ENCODE measurements around the gene GNRH2.
"Not testable (repeated sequence)": the region's sequence is repeated elsewhere in the genome, so short reads cannot be mapped to it uniquely, and the experiment has no call there.

The GNRH2 gene

GRCh38 chr20:3010985-3011723 lies 32.3 kb upstream of the GNRH2 start:
- no CpG with 5 or more reads among the region's 1 CpG for WGBS (ENCODE audit: extremely low coverage, insufficient coverage, low lambda C conversion rate)
- H4K5ac ChIP-seq (ENCODE audit: low read length), result no peak overlapping the region
- no peaks in the 10 kb centered on the region for H3K79me1 ChIP-seq (ENCODE audit: low read length)
- H2BK120ac ChIP-seq (ENCODE audit: low read depth, low read length), result no peak overlapping the region
- no peak overlapping the region for H3K4me3 ChIP-seq (ENCODE audit: low read length)
- no peak overlapping the region for H3K18ac ChIP-seq (ENCODE audit: low read length)
- no peak overlapping the region for H3K23ac ChIP-seq (ENCODE audit: low read length)
- no peak overlapping the region for H2BK5ac ChIP-seq (ENCODE audit: low read length)
- no peak overlapping the region for H3K9ac ChIP-seq (ENCODE audit: low read length)
- no peak for DNase-seq
- no peak overlapping the region for H2BK15ac ChIP-seq (replicated peaks; ENCODE audit: low read depth)
- H3K4me1 ChIP-seq (ENCODE audit: control insufficient read depth, low read depth, low read length), result no peaks in the 10 kb centered on the region
- no peak overlapping the region for H3K4ac ChIP-seq (ENCODE audit: low read depth, low read length)
- no peaks in the 10 kb centered on the region for H3K36me3 ChIP-seq (ENCODE audit: control insufficient read depth, insufficient read depth, low read length)
- no peak overlapping the region for H3K4me2 ChIP-seq (ENCODE audit: low read length)
- no peak overlapping the region for H2AK5ac ChIP-seq (ENCODE audit: low read length)
- no peak overlapping the region for H3K27ac ChIP-seq (ENCODE audit: low read depth, low read length)
- H3K56ac ChIP-seq (ENCODE audit: low read length), result no peak overlapping the region
- no peak overlapping the region for H4K8ac ChIP-seq (ENCODE audit: low read depth, low read length)
- H3K27me3 ChIP-seq (ENCODE audit: insufficient read depth, low read length, poor library complexity), result no peaks in the 10 kb centered on the region
- H3K79me2 ChIP-seq (ENCODE audit: control insufficient read depth, insufficient read depth, low read length), result no peaks in the 10 kb centered on the region

GRCh38 chr20:3011752-3012151 lies 31.7 kb upstream of the GNRH2 start:
- no peak overlapping the region for H2BK5ac ChIP-seq (ENCODE audit: low read length)
- H3K79me2 ChIP-seq (ENCODE audit: control insufficient read depth, insufficient read depth, low read length), result no peaks in the 10 kb centered on the region
- no peak overlapping the region for H3K18ac ChIP-seq (ENCODE audit: low read length)
- H3K4me2 ChIP-seq (ENCODE audit: low read length), result no peak overlapping the region
- H3K79me1 ChIP-seq (ENCODE audit: low read length), result no peaks in the 10 kb centered on the region
- H4K8ac ChIP-seq (ENCODE audit: low read depth, low read length), result no peak overlapping the region
- H3K36me3 ChIP-seq (ENCODE audit: control insufficient read depth, insufficient read depth, low read length), result no peaks in the 10 kb centered on the region
- no peak overlapping the region for H2BK15ac ChIP-seq (replicated peaks; ENCODE audit: low read depth)
- no peak overlapping the region for H2AK5ac ChIP-seq (ENCODE audit: low read length)
- no peak overlapping the region for H3K27ac ChIP-seq (ENCODE audit: low read depth, low read length)
- no peak overlapping the region for H3K9ac ChIP-seq (ENCODE audit: low read length)
- no peak overlapping the region for H3K4ac ChIP-seq (ENCODE audit: low read depth, low read length)
- no peak for DNase-seq
- H3K27me3 ChIP-seq (ENCODE audit: insufficient read depth, low read length, poor library complexity), result no peaks in the 10 kb centered on the region
- H3K56ac ChIP-seq (ENCODE audit: low read length), result no peak overlapping the region
- H3K23ac ChIP-seq (ENCODE audit: low read length), result no peak overlapping the region
- no peak overlapping the region for H3K4me3 ChIP-seq (ENCODE audit: low read length)
- no CpG with 5 or more reads among the region's 3 CpGs for WGBS (ENCODE audit: extremely low coverage, insufficient coverage, low lambda C conversion rate)
- no peaks in the 10 kb centered on the region for H3K4me1 ChIP-seq (ENCODE audit: control insufficient read depth, low read depth, low read length)
- no peak overlapping the region for H4K5ac ChIP-seq (ENCODE audit: low read length)
- no peak overlapping the region for H2BK120ac ChIP-seq (ENCODE audit: low read depth, low read length)

- H3K18ac ChIP-seq (ENCODE audit: low read length), result no peak overlapping the region
- no peak overlapping the region for H2BK120ac ChIP-seq (ENCODE audit: low read depth, low read length)
- no peak overlapping the region for H3K56ac ChIP-seq (ENCODE audit: low read length)
- no CpG with 5 or more reads among the region's 5 CpGs for WGBS (ENCODE audit: extremely low coverage, insufficient coverage, low lambda C conversion rate)
- H3K79me2 ChIP-seq (ENCODE audit: control insufficient read depth, insufficient read depth, low read length), result no peaks in the 10 kb centered on the region
- H3K4me3 ChIP-seq (ENCODE audit: low read length), result no peak overlapping the region
- H3K4me2 ChIP-seq (ENCODE audit: low read length), result no peak overlapping the region
- H3K4ac ChIP-seq (ENCODE audit: low read depth, low read length), result no peak overlapping the region
- no peaks in the 10 kb centered on the region for H3K4me1 ChIP-seq (ENCODE audit: control insufficient read depth, low read depth, low read length)
- no peak overlapping the region for H4K5ac ChIP-seq (ENCODE audit: low read length)
- no peak overlapping the region for H2BK15ac ChIP-seq (replicated peaks; ENCODE audit: low read depth)
- H3K79me1 ChIP-seq (ENCODE audit: low read length), result no peaks in the 10 kb centered on the region
- peaks cover 6% of the 10 kb centered on the region for H3K36me3 ChIP-seq (ENCODE audit: control insufficient read depth, insufficient read depth, low read length)
- no peak overlapping the region for H2AK5ac ChIP-seq (ENCODE audit: low read length)
- H3K27me3 ChIP-seq (ENCODE audit: insufficient read depth, low read length, poor library complexity), result no peaks in the 10 kb centered on the region
- no peak overlapping the region for H3K9ac ChIP-seq (ENCODE audit: low read length)
- no peak for DNase-seq
- no peak overlapping the region for H2BK5ac ChIP-seq (ENCODE audit: low read length)
- H4K8ac ChIP-seq (ENCODE audit: low read depth, low read length), result no peak overlapping the region
- H3K27ac ChIP-seq (ENCODE audit: low read depth, low read length), result no peak overlapping the region
- no peak overlapping the region for H3K23ac ChIP-seq (ENCODE audit: low read length)
Measured at GRCh38 chr20:3013771-3014170, 29.7 kb upstream of the GNRH2 start.

GRCh38 chr20:3014179-3014578 lies 29.2 kb upstream of the GNRH2 start:
- no peak overlapping the region for H4K8ac ChIP-seq (ENCODE audit: low read depth, low read length)
- no peak overlapping the region for H3K9ac ChIP-seq (ENCODE audit: low read length)
- H3K4ac ChIP-seq (ENCODE audit: low read depth, low read length), result no peak overlapping the region
- H3K4me2 ChIP-seq (ENCODE audit: low read length), result no peak overlapping the region
- no CpG with 5 or more reads among the region's 7 CpGs for WGBS (ENCODE audit: extremely low coverage, insufficient coverage, low lambda C conversion rate)
- H3K4me1 ChIP-seq (ENCODE audit: control insufficient read depth, low read depth, low read length), result no peaks in the 10 kb centered on the region
- peaks cover 6% of the 10 kb centered on the region for H3K36me3 ChIP-seq (ENCODE audit: control insufficient read depth, insufficient read depth, low read length)
- H4K5ac ChIP-seq (ENCODE audit: low read length), result no peak overlapping the region
- no peaks in the 10 kb centered on the region for H3K79me1 ChIP-seq (ENCODE audit: low read length)
- no peak overlapping the region for H3K56ac ChIP-seq (ENCODE audit: low read length)
- H2BK15ac ChIP-seq (replicated peaks; ENCODE audit: low read depth), result no peak overlapping the region
- no peak overlapping the region for H2BK120ac ChIP-seq (ENCODE audit: low read depth, low read length)
- no peak for DNase-seq
- no peak overlapping the region for H2BK5ac ChIP-seq (ENCODE audit: low read length)
- H3K23ac ChIP-seq (ENCODE audit: low read length), result no peak overlapping the region
- no peak overlapping the region for H3K27ac ChIP-seq (ENCODE audit: low read depth, low read length)
- no peak overlapping the region for H2AK5ac ChIP-seq (ENCODE audit: low read length)
- H3K27me3 ChIP-seq (ENCODE audit: insufficient read depth, low read length, poor library complexity), result no peaks in the 10 kb centered on the region
- no peak overlapping the region for H3K18ac ChIP-seq (ENCODE audit: low read length)
- no peak overlapping the region for H3K4me3 ChIP-seq (ENCODE audit: low read length)
- no peaks in the 10 kb centered on the region for H3K79me2 ChIP-seq (ENCODE audit: control insufficient read depth, insufficient read depth, low read length)

DNA sequence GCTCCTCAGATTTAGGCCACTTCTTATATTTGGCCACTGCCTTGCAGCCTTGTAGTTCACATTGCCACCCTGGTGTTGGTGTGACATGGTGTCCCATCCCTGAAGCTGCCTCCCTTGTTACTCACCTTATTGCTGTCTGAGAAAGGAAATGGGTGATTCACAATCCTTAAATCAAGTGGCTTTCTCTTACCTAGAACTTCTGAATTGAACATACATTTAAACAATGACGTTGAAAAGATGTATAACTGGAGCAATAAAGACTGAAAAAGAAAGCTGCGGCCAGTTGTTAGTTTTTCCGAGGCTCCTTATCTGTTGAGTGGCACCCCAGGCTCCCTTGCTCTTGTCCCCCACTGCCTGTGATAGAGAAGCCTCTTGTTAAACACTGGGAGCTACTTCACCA lies 28.8 kb upstream of the GNRH2 start:
- Histone ChIP-seq H3K9ac (ENCODE audit: low read length) (no peak overlapping the region), H3K27me3 (ENCODE audit: insufficient read depth, low read length, poor library complexity) (no peaks in the 10 kb centered on the region), H3K79me2 (ENCODE audit: control insufficient read depth, insufficient read depth, low read length) (no peaks in the 10 kb centered on the region), H3K79me1 (ENCODE audit: low read length) (no peaks in the 10 kb centered on the region), H2BK15ac (replicated peaks; ENCODE audit: low read depth) (no peak overlapping the region), H3K56ac (ENCODE audit: low read length) (no peak overlapping the region), H3K4me3 (ENCODE audit: low read length) (no peak overlapping the region), H3K23ac (ENCODE audit: low read length) (no peak overlapping the region), H4K5ac (ENCODE audit: low read length) (no peak overlapping the region), H3K18ac (ENCODE audit: low read length) (no peak overlapping the region), H2AK5ac (ENCODE audit: low read length) (no peak overlapping the region), H3K4me2 (ENCODE audit: low read length) (no peak overlapping the region), H4K8ac (ENCODE audit: low read depth, low read length) (no peak overlapping the region), H2BK120ac (ENCODE audit: low read depth, low read length) (no peak overlapping the region), H3K4me1 (ENCODE audit: control insufficient read depth, low read depth, low read length) (no peaks in the 10 kb centered on the region), H3K27ac (ENCODE audit: low read depth, low read length) (no peak overlapping the region), H2BK5ac (ENCODE audit: low read length) (no peak overlapping the region), H3K4ac (ENCODE audit: low read depth, low read length) (no peak overlapping the region), H3K36me3 (ENCODE audit: control insufficient read depth, insufficient read depth, low read length) (peaks cover 6% of the 10 kb centered on the region)
- no CpG with 5 or more reads among the region's 3 CpGs for WGBS (ENCODE audit: extremely low coverage, insufficient coverage, low lambda C conversion rate)
- no peak for DNase-seq

- not testable (repeated sequence) for H2BK120ac ChIP-seq (ENCODE audit: low read depth, low read length); H3K27ac ChIP-seq (ENCODE audit: low read depth, low read length); H3K56ac ChIP-seq (ENCODE audit: low read length); H3K79me2 ChIP-seq (ENCODE audit: control insufficient read depth, insufficient read depth, low read length); H2BK5ac ChIP-seq (ENCODE audit: low read length); H2BK15ac ChIP-seq (replicated peaks; ENCODE audit: low read depth); H3K4me2 ChIP-seq (ENCODE audit: low read length); H4K8ac ChIP-seq (ENCODE audit: low read depth, low read length); H3K4me3 ChIP-seq (ENCODE audit: low read length); H3K27me3 ChIP-seq (ENCODE audit: insufficient read depth, low read length, poor library complexity); H3K4me1 ChIP-seq (ENCODE audit: control insufficient read depth, low read depth, low read length); H2AK5ac ChIP-seq (ENCODE audit: low read length); DNase-seq; H4K5ac ChIP-seq (ENCODE audit: low read length); H3K79me1 ChIP-seq (ENCODE audit: low read length); H3K4ac ChIP-seq (ENCODE audit: low read depth, low read length); H3K18ac ChIP-seq (ENCODE audit: low read length); H3K36me3 ChIP-seq (ENCODE audit: control insufficient read depth, insufficient read depth, low read length); H3K9ac ChIP-seq (ENCODE audit: low read length); H3K23ac ChIP-seq (ENCODE audit: low read length)
- no CpG with 5 or more reads among the region's 5 CpGs for WGBS (ENCODE audit: extremely low coverage, insufficient coverage, low lambda C conversion rate)
Measured at GRCh38 chr20:3015302-3015701, 28.1 kb upstream of the GNRH2 start.
